ENCODE data around the gene MED27. TPM values are rescaled to one million over a fixed set of nuclear protein-coding genes. Genes with fewer than 3 reads are reported as not detected.

Gene MED27
- total and polyA plus RNA-seq, 2 experiments from 2014 or later = 18.3 to 69.2 TPM

- Histone ChIP-seq H3K9me3 (ENCODE audit: low read depth) (no peaks in the 10 kb centered on the region), H3K4me3 (no peak overlapping the region), H3K4me1 (ENCODE audit: low read depth) (peaks cover 6% of the 10 kb centered on the region), H3K27me3 (no peaks in the 10 kb centered on the region), H3K36me3 (no peaks in the 10 kb centered on the region), H3K27ac (no peak overlapping the region)
- DNase-seq (ENCODE audit: low read depth in 1 of 2, low spot score in 1 of 2) = no peak
- TF ChIP-seq CTCF (IDR thresholded peaks at IDR 0.05; ENCODE audit: low read depth, low read length) = no peak
Observed at GRCh38 chr9:131875828-131876485, 203.7 kb downstream of the MED27 start.

- no peak for TF ChIP-seq CTCF (IDR thresholded peaks at IDR 0.05; ENCODE audit: low read depth, low read length)
- no peaks in the 10 kb centered on the region for H3K36me3 ChIP-seq
- H3K4me1 ChIP-seq (ENCODE audit: low read depth) = peaks cover under 1% of the 10 kb centered on the region
- H3K27ac ChIP-seq = no peak overlapping the region
- no peak overlapping the region for H3K4me3 ChIP-seq
- H3K27me3 ChIP-seq = no peaks in the 10 kb centered on the region
- no peaks in the 10 kb centered on the region for H3K9me3 ChIP-seq (ENCODE audit: low read depth)
- no peak for DNase-seq (ENCODE audit: low read depth in 1 of 2, low spot score in 1 of 2)
Observed at GRCh38 chr9:131874916-131875670, 204.6 kb downstream of the MED27 start.

GRCh38 chr9:131874447-131874846, 205.2 kb downstream of the MED27 start:
- H3K4me1 ChIP-seq (ENCODE audit: low read depth) = no peaks in the 10 kb centered on the region
- no peak overlapping the region for H3K4me3 ChIP-seq
- DNase-seq (ENCODE audit: low read depth in 1 of 2, low spot score in 1 of 2) = no peak
- H3K36me3 ChIP-seq = no peaks in the 10 kb centered on the region
- no peak for TF ChIP-seq CTCF (IDR thresholded peaks at IDR 0.05; ENCODE audit: low read depth, low read length)
- no peaks in the 10 kb centered on the region for H3K9me3 ChIP-seq (ENCODE audit: low read depth)
- H3K27ac ChIP-seq = no peak overlapping the region
- H3K27me3 ChIP-seq = no peaks in the 10 kb centered on the region

- no peak overlapping the region for H3K4me3 ChIP-seq
- H3K9me3 ChIP-seq (ENCODE audit: low read depth) = no peaks in the 10 kb centered on the region
- no peaks in the 10 kb centered on the region for H3K36me3 ChIP-seq
- no peaks in the 10 kb centered on the region for H3K27me3 ChIP-seq
- DNase-seq (ENCODE audit: low read depth in 1 of 2, low spot score in 1 of 2) = no peak
- TF ChIP-seq CTCF (IDR thresholded peaks at IDR 0.05; ENCODE audit: low read depth, low read length) = no peak
- no peaks in the 10 kb centered on the region for H3K4me1 ChIP-seq (ENCODE audit: low read depth)
- H3K27ac ChIP-seq = no peak overlapping the region
Observed at GRCh38 chr9:131873891-131874440, 205.7 kb downstream of the MED27 start.

GRCh38 chr9:131873335-131873734, 206.3 kb downstream of the MED27 start:
- Histone ChIP-seq H3K4me3 (no peak overlapping the region), H3K36me3 (no peaks in the 10 kb centered on the region), H3K4me1 (ENCODE audit: low read depth) (no peaks in the 10 kb centered on the region), H3K27me3 (no peaks in the 10 kb centered on the region), H3K9me3 (ENCODE audit: low read depth) (no peaks in the 10 kb centered on the region), H3K27ac (no peak overlapping the region)
- no peak for DNase-seq (ENCODE audit: low read depth in 1 of 2, low spot score in 1 of 2)
- TF ChIP-seq CTCF (IDR thresholded peaks at IDR 0.05; ENCODE audit: low read depth, low read length) = no peak

Measured in cardiac muscle cell (in vitro differentiated cells and primary cell).